Frontal cortex (tissue), 4 donors: ENCODE data around the gene WDR62. TPM values are rescaled to one million over a fixed set of nuclear protein-coding genes. Genes with fewer than 3 reads are reported as not detected.
"Not testable (repeated sequence)": the region's sequence is repeated elsewhere in the genome, so short reads cannot be mapped to it uniquely, and the experiment has no call there.

Source experiments
- DNase-seq, 2 donors: peaks; one replicate each; pipeline ENCODE4 v3.0.0; 2012; ENCODE audit warnings: low spot score in 2 of 2
- FAIRE-seq: peaks from 2 replicates; lab custom pipeline; 2012; peaks lifted over from hg19 to GRCh38; lab: Jason Lieb, UNC
- total RNA-seq: library from RNA; depleted of rRNA; stranded (reverse); fragments of >200 nt; gene quantifications from one replicate; pipeline ENCODE4 v1.2.3, GENCODE V29; 2014
- donor health status: control.
- donor health status: control.
- donor health status: control.

WDR62 gene
- total RNA-seq, 1 donor from 2014 or later: 0.82 TPM

DNA sequence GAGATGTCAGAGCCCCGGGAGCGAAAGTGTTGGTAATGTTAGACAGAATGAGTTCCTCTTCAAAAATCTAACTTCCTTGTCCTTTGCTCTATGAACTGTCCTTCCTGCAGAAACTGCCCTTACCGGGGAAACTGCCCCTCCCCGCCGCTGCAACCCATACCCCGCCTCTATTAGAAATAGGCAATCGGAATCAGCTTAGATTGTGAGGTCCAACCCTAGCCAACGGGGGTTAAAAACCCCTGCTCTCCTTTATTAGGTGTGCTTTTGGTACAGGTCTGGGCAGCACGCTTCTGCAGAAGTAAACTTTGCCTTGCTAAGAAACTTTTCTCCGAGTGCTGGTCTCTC lies 73.7 kb downstream of the WDR62 start:
- no peak for FAIRE-seq
- DNase-seq: no peak

DNA sequence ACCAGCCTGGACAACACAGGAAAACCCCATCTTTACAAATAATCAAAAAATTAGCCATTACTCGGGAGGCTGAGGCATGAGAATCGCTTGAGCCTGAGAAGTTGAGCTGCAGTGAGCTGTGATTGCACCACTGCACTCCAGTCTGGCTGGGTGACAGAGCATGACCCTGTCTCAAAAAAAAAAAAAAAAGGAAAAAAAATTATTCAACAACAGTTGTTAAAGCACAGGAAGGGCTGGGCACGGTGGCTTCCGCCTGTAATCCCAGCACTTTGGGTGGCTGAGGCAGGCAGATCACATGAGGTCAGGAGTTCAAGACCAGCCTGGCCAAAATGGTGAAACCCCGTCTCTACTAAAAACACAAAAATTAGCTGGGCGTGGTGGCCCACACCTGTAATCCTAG lies 76.5 kb downstream of the WDR62 start:
- DNase-seq, FAIRE-seq: not testable (repeated sequence)

DNA sequence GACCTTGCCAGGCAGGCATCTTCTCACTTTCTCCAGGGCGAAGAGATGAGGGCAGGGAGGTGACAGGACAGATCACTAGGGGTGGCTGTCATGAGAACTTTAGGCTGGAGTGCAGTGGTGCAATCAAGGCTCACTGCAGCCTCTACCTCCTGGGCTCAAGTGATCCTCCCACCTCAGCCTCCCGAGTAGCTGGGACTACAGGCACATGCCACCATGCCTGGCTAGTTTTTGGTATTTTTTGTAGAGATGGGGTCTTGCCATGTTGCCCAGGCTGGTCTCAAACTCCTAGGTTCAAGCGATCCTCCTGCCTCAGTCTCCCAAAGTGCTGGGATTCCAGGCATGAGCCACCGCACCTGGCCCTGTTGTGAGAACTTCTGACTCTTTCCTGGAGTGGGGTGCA lies 80.2 kb downstream of the WDR62 start:
- not testable (repeated sequence) for DNase-seq, FAIRE-seq

DNA sequence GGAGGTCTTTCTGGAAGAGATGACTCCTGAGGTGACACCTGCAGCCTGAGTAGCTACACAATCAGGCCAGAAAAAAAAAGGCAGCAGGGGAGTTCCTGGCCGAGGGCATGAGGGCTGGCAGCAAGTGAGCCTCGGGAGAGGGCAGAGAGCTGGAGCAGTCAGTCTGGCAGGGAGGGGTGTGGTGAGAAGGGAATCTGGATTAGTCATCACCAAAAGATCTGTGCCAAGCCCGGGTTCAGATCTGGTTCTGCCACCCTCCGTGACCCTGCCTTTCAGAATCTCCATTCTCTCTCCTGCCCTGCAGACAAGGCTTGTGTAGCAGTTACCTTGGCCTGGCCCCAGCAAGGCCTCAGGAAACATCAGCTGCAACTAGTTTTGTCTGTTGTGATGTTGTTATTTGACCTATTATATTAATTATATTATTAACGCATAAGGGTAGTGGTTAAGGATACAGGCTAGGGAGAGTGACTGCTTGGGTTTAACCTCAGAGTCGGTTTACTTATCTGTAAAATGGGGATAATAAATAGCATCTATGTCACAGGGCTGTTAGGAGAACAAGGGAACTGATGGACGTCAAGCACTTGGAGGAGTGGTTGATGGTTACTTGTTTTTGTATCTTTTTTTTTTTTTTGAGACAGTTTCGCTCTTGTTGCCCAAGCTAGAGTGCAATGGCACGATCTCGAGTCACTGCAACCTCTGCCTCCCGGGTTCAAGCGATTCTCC lies 82.4 kb downstream of the WDR62 start:
- FAIRE-seq (no peak), DNase-seq (no peak)

DNA sequence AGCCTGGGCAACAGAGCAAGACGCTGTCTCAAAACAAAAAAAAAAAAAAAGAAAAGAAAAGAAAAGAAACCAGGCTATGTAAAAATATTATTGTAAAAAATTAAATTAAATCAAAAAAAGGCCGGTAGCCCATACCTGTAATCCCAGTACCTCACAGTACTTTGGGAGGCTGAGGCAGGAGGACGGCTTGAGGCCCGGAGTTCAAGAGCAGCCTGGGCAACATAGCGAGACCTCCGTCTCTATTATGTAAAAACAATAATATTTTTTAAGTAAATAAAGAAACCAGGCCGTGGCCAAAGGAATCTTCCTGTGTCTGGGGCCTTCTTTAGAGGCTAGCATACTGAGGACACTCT lies 84.4 kb downstream of the WDR62 start:
- DNase-seq (no peak), FAIRE-seq (no peak)

DNA sequence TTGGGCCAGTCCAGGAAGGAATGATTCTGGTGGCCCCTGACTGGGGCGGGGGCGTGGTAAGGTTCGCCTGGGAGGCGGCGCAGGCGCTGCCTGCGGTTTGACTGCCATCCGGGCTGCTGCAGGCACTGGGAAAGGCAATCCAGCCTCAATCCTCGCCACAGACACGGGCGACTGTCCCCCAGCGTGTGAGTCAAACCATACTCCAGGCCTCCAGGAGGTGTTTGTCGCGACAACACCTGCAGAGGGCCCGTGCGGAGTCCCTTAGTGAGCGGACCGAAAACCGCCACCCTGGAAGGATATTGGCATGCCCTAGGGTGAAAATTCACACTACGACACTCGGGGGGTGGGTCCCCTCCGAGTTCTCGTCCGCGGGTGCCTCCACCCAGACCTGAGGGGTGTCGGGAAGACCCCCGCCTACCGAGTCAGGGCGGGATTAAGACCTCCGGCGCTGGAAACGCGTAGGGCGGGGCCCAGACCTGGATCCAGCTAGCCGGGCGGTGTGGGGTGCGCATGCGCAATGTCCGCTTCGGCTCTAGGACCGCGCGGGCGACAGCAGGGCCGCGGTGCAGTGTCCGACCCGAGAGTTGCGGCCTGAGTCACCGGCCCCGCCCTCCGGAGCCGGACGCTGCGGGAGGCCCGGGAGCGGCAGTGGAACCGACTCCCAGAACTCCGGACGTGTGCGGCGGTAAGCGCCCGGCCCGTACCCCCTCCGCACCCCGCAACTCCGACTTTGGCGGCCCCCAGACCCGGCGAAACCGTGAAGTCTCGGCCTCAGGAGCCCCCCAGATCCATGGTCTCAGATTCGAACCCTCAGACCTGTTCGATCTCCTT lies 85.0 kb downstream of the WDR62 start, which contains the start of gene CAPNS1:
Gene CAPNS1, plus strand, starts transcription at position 594 of the 831 bp plus-strand sequence. CDS start 946 bp downstream, outside the sequence.
- no peak for FAIRE-seq
- DNase-seq: peak; percentile 95 to 96

DNA sequence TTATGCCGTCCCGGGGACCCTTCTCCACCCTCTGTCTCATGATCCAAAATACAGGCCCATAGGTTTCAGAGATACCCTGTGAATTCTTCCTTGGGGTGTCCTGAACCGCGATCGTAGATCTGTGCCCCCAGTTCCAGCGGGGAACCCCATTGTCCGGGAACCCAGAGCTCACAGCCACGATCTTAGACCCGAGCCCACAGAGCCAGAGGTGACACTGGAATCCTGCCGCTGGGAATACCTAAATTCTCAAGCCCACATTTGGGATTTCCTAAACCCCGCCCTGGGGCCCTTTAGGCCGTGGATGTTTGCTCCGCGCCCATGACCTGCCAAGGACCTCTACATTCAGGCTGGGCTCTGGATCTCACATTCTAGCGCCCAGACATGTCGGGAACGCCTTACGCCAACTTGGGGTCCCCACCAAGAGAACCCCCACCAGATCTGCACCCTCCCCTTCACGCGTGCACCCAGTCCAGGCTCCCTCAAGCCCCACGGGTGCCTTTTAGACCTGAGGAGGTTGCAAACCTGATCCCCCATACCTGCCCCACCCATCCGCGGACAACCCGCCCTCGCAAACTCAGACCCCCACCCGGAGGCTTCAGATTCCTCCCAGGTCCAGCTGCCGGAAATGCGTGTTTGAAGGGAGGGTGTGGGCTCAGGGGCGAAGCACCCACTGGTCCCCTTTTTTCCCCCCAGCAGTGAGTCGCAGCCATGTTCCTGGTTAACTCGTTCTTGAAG lies 85.8 kb downstream of the WDR62 start:
- DNase-seq (peak; percentile 55 to 67), FAIRE-seq (no peak)

DNA sequence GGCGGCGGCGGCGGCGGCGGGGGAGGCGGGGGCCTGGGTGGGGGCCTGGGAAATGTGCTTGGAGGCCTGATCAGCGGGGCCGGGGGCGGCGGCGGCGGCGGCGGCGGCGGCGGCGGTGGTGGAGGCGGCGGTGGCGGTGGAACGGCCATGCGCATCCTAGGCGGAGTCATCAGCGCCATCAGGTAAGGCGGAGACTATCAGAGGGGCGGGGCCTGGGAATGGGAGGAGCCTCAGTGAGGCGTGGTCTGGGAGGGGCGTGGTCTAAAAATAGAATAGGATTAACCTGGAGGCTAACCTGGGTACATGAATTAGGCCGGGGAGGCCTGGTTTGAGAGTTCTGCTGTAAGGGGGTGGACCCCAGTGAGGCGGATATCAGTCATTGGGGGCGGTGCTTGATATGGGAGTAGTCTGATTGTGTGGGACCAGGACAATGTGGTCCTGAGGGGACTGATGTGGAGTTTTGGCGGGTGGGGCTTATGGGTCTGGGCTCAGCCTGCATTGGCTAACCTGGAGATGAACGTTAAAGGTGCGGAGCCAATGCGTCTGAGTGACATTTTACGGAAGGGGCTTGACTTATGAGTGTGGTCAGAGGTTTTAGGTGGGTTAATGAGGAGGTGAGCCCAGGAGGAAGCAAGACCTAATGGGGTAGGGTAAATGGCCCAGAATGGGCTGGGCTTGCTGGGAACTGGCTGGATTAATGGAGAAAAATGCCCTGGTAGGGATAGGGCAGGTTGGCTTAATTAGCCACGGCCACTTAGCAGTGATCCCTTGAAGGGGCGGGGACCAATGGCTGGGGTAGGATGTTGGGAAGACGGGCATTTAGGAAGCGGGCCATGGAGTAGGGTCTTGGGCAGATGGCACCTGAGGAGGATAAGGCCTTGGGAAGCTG lies 86.6 kb downstream of the WDR62 start:
- no peak for FAIRE-seq

DNA sequence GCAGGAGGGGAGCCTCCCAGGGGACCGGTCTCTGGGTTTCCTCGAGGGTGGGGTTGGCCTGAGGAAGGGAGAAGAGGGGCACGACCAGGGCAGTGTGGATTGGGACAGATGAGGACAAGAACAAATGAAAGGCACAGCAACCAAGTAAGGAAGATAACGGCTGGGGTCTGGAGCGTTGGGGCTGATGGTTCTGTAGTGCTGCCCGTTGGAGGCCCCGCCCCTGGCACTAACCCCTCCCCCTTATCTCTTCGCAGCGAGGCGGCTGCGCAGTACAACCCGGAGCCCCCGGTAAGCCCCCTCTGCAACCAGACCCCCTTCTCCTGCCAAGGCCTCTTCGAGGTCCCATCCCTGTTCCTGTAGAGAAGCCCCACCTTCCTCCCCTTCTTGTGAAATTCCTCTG lies 87.3 kb downstream of the WDR62 start:
- FAIRE-seq (no peak), DNase-seq (no peak)

More for the DNA sequence above, 86.6 kb downstream of the WDR62 start:
- DNase-seq: peak; percentile 79 to 93

DNA sequence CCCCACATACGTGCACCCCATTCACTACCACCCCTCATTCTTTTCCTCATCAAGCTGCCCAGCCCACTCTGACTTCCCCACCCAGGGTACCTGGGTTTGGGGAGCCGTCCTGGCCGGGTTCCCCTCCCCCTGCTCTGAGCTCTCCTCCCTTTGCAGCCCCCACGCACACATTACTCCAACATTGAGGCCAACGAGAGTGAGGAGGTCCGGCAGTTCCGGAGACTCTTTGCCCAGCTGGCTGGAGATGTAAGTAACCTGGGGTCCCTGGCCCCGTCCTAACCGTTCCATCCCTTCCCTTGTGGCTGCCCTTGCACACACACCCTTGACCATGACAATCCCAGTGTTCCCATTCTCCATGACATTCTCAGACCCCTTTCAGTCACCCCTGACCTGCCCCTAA lies 87.8 kb downstream of the WDR62 start:
- no peak for DNase-seq
- FAIRE-seq: no peak

DNA sequence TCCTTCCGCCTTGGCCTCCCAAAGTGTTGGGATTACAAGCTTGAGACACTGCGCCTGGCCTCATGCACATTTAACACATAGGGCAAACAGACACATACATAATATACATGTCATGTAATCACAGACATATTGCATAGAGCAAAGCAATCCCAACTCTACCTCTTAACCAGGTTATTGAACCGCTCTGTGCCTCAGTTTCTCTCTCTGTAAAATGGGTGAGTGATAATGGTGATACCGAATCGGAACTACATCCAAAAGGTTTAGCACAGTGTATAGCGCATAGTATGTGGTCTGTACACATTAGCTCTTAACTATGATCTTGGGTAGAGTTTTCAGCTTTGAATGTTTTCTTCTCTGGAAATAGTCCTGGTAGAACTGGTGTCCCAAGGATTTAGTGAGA lies 89.9 kb downstream of the WDR62 start:
- FAIRE-seq (no peak), DNase-seq (no peak)

DNA sequence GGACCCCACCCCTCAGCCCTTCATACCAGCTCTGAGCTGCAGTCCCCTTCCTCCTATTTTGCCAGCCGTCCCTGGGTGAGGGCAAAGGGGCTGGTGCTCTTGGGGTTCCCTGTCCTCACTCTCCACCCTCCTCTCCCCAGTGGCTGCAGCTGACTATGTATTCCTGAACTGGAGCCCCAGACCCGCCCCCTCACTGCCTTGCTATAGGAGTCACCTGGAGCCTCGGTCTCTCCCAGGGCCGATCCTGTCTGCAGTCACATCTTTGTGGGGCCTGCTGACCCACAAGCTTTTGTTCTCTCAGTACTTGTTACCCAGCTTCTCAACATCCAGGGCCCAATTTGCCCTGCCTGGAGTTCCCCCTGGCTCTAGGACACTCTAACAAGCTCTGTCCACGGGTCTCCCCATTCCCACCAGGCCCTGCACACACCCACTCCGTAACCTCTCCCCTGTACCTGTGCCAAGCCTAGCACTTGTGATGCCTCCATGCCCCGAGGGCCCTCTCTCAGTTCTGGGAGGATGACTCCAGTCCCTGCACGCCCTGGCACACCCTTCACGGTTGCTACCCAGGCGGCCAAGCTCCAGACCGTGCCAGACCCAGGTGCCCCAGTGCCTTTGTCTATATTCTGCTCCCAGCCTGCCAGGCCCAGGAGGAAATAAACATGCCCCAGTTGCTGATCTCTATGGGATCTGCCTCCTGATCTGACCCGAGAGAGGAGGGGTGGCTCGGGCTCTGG lies 95.1 kb downstream of the WDR62 start:
- DNase-seq: no peak
- FAIRE-seq: no peak

DNA sequence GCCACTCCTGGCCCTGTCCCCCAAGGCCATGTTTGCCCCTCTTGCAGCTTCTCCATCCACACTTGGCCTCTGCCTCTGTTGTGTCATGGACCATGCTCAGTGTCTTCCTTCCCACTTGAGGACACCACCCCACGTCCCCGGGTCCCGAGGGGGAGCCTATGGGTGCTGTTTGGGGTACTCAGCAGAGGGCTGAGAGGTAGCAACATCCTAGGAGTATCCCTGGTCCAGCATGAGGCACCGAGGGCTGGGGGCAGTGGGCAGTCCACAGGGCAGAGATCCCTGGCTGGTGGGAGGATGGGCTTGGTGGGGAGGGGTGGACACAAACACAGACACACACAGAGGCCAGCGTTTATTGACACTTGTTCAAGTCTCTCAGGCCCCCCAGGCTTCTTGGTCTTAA lies 95.9 kb downstream of the WDR62 start:
- DNase-seq (peak in 1 of 2 donors; percentile 22), FAIRE-seq (no peak)

DNA sequence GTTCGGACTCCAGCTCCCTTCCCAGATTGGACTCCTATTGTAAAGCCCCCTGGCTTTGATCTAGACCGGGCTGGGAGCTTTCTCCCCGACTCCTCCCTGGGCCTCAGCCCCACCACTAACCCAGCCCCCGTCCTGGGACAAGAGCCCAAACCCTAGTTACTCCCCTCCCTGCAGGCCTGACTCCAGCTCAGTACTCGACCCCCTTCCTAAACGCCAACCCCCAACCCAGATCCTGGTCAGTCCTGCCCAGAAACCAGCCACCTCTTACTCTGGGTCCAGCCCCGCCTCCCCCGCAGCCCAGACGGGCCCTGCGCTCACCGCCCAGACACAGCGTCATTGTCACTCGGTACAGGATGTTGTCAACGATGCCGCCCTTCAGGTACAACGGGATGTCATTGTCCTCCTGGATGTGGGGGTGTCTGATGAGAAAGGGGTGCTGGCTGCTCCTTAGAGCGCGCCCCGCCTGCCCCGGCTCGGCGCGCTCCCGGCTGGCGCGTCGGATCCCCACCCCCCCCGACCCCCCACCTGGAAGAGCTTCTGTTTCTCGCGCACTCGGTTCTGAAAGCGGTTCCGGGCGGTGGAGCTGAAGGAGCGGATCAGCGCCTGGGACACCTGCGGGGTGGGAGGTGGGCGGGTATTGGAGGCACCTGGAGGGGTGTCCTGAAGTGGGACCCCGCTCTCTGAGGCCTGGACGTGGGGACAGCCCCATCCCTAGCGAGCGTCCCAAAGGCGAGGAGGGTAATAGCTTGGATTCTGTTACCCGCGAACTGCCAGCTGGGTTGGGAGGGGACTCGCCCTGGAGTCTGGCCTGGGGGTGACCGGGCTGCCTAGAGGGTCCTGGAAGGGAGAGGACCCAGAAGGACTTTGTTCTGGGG lies 96.7 kb downstream of the WDR62 start:
- DNase-seq: peak; percentile 60 to 61
- FAIRE-seq: no peak

DNA sequence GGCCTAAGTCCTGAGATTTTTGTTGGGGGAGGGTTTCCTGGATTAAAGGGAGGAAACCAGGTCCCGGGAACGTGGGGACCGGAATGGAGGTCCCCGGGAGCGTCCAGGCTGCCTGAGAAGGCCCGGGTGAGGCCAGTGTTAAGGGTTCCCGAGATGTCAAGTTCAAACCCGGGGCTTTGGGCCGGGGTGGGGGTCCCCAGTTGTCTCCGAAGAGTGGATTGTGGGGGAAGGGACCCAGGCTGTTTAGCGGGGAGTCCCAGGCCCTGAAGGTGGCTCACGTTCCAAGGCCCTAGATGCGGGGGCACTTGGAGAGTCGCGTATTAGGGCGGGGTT lies 97.3 kb downstream of the WDR62 start:
- DNase-seq (peak in 1 of 2 donors; percentile 67), FAIRE-seq (no peak)

DNA sequence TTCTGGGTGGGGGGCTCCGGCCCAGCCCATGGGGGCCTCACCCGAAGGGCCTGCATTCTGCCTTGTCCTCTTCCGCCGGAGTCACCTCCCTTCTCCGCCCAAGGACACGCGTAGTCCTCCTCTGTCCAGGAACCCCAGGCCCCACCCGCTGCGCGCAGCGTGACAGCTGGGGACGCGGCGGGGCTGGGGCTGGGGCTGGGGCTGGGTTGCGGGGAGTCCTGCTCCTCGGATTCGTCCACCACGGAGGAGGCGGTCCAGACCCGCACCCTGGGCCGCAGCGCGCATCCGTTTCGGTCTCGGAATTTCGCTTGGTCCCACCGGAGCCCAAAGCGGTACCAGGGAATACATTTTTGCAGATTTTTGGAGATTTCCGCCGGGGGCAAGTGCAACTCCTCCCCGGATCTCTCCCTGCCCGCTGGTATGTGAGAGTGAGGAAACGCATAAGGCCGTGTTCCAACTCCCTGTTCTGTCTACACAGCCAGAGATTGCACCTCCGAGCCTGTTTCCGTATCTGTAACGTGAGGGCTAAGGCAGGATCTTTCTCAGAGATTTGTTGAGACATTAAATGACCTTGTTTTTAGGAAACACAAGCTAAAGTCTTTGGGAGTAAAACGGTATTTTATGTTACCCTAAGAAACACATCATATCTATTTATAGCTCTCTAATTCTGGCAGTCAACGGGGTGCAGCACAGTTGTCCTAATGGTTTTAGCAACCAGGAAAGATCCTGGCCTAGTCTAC lies 97.8 kb downstream of the WDR62 start, which contains the start of gene COX7A1:
Gene COX7A1, minus strand, starts transcription at position 96 of the 740 bp plus-strand sequence. Its CDS starts 40 bp downstream, at position 56.
- DNase-seq (peak; percentile 37 to 74), FAIRE-seq (no peak)

DNA sequence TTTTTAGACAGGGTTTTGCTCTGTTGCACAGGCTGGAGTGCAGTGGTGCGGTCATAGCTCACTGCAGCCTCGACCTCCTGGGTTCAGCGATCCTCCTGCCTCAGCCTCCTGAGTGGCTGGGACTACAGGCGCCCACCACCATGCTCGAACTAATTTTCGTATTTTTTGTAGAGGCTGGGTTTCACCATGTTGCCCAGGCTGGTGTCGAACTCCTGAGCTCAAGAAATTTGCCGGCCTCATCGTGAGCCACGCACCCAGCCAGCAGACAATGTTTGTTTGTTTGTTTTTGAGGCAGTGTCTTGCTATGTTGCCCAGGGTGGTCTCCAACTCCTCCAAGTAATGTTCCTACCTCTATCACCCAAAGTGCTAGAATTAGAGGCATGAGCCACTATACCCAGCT lies 98.4 kb downstream of the WDR62 start:
- no peak for DNase-seq
- no peak for FAIRE-seq
